Measurements from ENCODE around the gene SP8. TPM values are rescaled to one million over a fixed set of nuclear protein-coding genes. Genes with fewer than 3 reads are reported as not detected.

SP8 gene
- total RNA-seq, 1 donor from 2014 or later, result 0.70 TPM

DNA sequence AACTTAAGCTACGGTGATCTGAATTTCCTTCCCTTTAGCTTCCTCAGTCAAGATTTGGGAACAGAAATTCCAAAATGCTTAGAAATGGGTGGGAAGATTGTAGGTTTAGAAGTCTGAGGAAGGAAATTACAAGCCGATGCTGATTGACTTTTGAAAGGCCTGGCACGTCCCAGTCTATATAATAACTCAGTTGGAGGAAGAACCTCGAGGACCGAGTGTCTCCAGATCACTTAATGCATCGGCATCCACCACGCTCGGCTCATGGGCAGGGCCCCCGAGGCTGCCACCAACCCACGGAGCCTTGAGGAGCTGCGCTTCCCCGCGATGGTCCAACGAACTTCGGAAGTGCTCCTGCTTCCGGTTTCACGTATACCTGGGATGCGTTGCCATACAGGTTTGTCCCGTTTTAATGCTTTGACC lies 10.4 kb upstream of the SP8 start:
- Histone ChIP-seq H4K20me1 (ENCODE audit: insufficient read depth, low read length) (no peaks in the 10 kb centered on the region), H2AFZ (ENCODE audit: low read depth, low read length) (peak overlapping the region; percentile 91), H3K9ac (ENCODE audit: low read length) (peak overlapping the region; percentile 61), H3K79me2 (ENCODE audit: insufficient read depth, low read length) (no peaks in the 10 kb centered on the region), H3K9me3 (ENCODE audit: insufficient read depth, low read depth, low read length) (peaks cover 7% of the 10 kb centered on the region), H3K27ac (ENCODE audit: low read depth, low read length) (no peak overlapping the region), H3K4me3 (ENCODE audit: insufficient read depth, low read depth, low read length) (peak overlapping the region; percentile 61), H3K36me3 (ENCODE audit: insufficient read depth, low read length) (no peaks in the 10 kb centered on the region), H3K27me3 (ENCODE audit: insufficient read depth, low read length) (peaks cover 64% of the 10 kb centered on the region), H3K4me1 (ENCODE audit: insufficient read depth, low read length) (peaks cover 7% of the 10 kb centered on the region), H3K4me2 (ENCODE audit: low read length) (peak overlapping the region; percentile 91)
- TF ChIP-seq, protein P1, sequence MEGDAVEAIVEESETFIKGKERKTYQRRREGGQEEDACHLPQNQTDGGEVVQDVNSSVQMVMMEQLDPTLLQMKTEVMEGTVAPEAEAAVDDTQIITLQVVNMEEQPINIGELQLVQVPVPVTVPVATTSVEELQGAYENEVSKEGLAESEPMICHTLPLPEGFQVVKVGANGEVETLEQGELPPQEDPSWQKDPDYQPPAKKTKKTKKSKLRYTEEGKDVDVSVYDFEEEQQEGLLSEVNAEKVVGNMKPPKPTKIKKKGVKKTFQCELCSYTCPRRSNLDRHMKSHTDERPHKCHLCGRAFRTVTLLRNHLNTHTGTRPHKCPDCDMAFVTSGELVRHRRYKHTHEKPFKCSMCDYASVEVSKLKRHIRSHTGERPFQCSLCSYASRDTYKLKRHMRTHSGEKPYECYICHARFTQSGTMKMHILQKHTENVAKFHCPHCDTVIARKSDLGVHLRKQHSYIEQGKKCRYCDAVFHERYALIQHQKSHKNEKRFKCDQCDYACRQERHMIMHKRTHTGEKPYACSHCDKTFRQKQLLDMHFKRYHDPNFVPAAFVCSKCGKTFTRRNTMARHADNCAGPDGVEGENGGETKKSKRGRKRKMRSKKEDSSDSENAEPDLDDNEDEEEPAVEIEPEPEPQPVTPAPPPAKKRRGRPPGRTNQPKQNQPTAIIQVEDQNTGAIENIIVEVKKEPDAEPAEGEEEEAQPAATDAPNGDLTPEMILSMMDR (IDR thresholded peaks at IDR 0.05; ENCODE audit: insufficient read depth, low read depth, low read length), result no peak
- peak; percentile 43 for TF ChIP-seq EZH2 (IDR thresholded peaks at IDR 0.05; ENCODE audit: insufficient read depth, low read length)
- Mint-ChIP-seq H3K4me1 (ENCODE audit: low read depth, unreplicated experiment) (peaks cover 1% of the 10 kb centered on the region), H3K27me3 (ENCODE audit: low read depth, unreplicated experiment) (peaks cover 68% of the 10 kb centered on the region), H3K9me3 (ENCODE audit: unreplicated experiment) (no peaks in the 10 kb centered on the region), H3K36me3 (ENCODE audit: low read depth, unreplicated experiment) (peaks cover 2% of the 10 kb centered on the region), H3K4me3 (ENCODE audit: unreplicated experiment) (peak overlapping the region; percentile 92), H3K27ac (ENCODE audit: unreplicated experiment) (peak overlapping the region; percentile 53)
- FAIRE-seq (no peak), DNase-seq (ENCODE audit: low read depth) (no peak)

DNA sequence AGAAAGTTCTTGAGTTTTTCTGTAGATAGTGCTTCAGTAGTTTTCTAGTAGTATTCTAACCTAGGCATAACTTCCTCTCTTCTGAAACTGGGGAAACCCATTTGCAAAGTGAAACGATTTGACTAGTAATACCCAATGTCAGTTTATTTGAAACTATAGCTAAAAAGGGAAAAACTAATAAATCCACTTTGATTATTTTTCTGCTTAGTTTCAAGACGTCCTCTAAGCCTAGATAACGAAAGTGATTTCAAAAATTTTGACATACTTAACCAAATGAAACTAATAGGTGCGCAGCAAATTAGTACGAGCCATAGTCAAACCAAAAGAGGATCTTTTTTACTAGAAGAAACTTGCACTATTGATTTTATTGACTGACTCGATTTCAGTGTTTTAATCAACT lies 9.8 kb upstream of the SP8 start:
- Histone ChIP-seq H3K4me3 (ENCODE audit: insufficient read depth, low read depth, low read length) (no peak overlapping the region), H3K36me3 (ENCODE audit: insufficient read depth, low read length) (no peaks in the 10 kb centered on the region), H4K20me1 (ENCODE audit: insufficient read depth, low read length) (peaks cover under 1% of the 10 kb centered on the region), H3K27me3 (ENCODE audit: insufficient read depth, low read length) (peaks cover 70% of the 10 kb centered on the region), H3K27ac (ENCODE audit: low read depth, low read length) (no peak overlapping the region), H3K79me2 (ENCODE audit: insufficient read depth, low read length) (no peaks in the 10 kb centered on the region), H3K9me3 (ENCODE audit: insufficient read depth, low read depth, low read length) (peaks cover 7% of the 10 kb centered on the region), H3K4me1 (ENCODE audit: insufficient read depth, low read length) (peaks cover 7% of the 10 kb centered on the region), H2AFZ (ENCODE audit: low read depth, low read length) (no peak overlapping the region), H3K9ac (ENCODE audit: low read length) (no peak overlapping the region), H3K4me2 (ENCODE audit: low read length) (no peak overlapping the region)
- H3K9me3 Mint-ChIP-seq (ENCODE audit: unreplicated experiment), result no peaks in the 10 kb centered on the region
- H3K27ac Mint-ChIP-seq (ENCODE audit: unreplicated experiment), result no peak overlapping the region
- H3K4me1 Mint-ChIP-seq (ENCODE audit: low read depth, unreplicated experiment), result peaks cover 1% of the 10 kb centered on the region
- no peak for FAIRE-seq
- H3K4me3 Mint-ChIP-seq (ENCODE audit: unreplicated experiment), result peak overlapping the region; percentile 14
- peaks cover 2% of the 10 kb centered on the region for H3K36me3 Mint-ChIP-seq (ENCODE audit: low read depth, unreplicated experiment)
- peaks cover 73% of the 10 kb centered on the region for H3K27me3 Mint-ChIP-seq (ENCODE audit: low read depth, unreplicated experiment)
- TF ChIP-seq, protein P1 (IDR thresholded peaks at IDR 0.05; ENCODE audit: insufficient read depth, low read depth, low read length), result no peak
- no peak for TF ChIP-seq EZH2 (IDR thresholded peaks at IDR 0.05; ENCODE audit: insufficient read depth, low read length)
- no peak for DNase-seq (ENCODE audit: low read depth)

DNA sequence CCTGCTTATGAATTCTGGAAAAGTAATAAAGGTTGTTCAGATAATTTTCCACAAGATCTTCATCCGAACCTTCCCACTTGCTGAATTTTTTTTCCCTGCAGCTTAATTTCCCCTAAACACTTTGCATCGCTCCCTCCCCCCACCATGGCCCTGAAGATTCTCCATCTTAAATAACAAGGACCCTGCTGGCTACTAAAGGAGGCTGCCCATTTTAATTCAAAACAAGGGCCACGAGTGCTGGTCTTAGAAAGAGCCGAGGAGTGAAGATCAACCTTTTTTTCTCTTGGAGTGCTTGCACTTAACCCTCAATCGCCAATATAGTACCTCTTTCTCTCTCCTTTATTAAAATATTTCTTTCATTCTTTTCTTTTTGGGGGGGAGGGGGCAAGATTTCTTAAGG lies 9.2 kb upstream of the SP8 start:
- Histone ChIP-seq H4K20me1 (ENCODE audit: insufficient read depth, low read length) (peaks cover 3% of the 10 kb centered on the region), H3K27me3 (ENCODE audit: insufficient read depth, low read length) (peaks cover 76% of the 10 kb centered on the region), H3K36me3 (ENCODE audit: insufficient read depth, low read length) (no peaks in the 10 kb centered on the region), H3K9me3 (ENCODE audit: insufficient read depth, low read depth, low read length) (peaks cover 7% of the 10 kb centered on the region), H3K4me1 (ENCODE audit: insufficient read depth, low read length) (peaks cover 7% of the 10 kb centered on the region), H3K9ac (ENCODE audit: low read length) (no peak overlapping the region), H3K4me2 (ENCODE audit: low read length) (no peak overlapping the region), H3K79me2 (ENCODE audit: insufficient read depth, low read length) (no peaks in the 10 kb centered on the region), H2AFZ (ENCODE audit: low read depth, low read length) (no peak overlapping the region), H3K27ac (ENCODE audit: low read depth, low read length) (no peak overlapping the region), H3K4me3 (ENCODE audit: insufficient read depth, low read depth, low read length) (no peak overlapping the region)
- no peak overlapping the region for H3K4me3 Mint-ChIP-seq (ENCODE audit: unreplicated experiment)
- H3K9me3 Mint-ChIP-seq (ENCODE audit: unreplicated experiment), result no peaks in the 10 kb centered on the region
- FAIRE-seq (no peak), DNase-seq (ENCODE audit: low read depth) (no peak)
- peaks cover 2% of the 10 kb centered on the region for H3K36me3 Mint-ChIP-seq (ENCODE audit: low read depth, unreplicated experiment)
- H3K4me1 Mint-ChIP-seq (ENCODE audit: low read depth, unreplicated experiment), result peaks cover 1% of the 10 kb centered on the region
- H3K27ac Mint-ChIP-seq (ENCODE audit: unreplicated experiment), result no peak overlapping the region
- TF ChIP-seq, protein P1 (IDR thresholded peaks at IDR 0.05; ENCODE audit: insufficient read depth, low read depth, low read length), result no peak
- no peak for TF ChIP-seq EZH2 (IDR thresholded peaks at IDR 0.05; ENCODE audit: insufficient read depth, low read length)
- peaks cover 80% of the 10 kb centered on the region for H3K27me3 Mint-ChIP-seq (ENCODE audit: low read depth, unreplicated experiment)

Measured in astrocyte (in vitro differentiated cells and primary cell).